ENCODE data around the gene COMT. TPM values are rescaled to one million over a fixed set of nuclear protein-coding genes. Genes with fewer than 3 reads are reported as not detected.
A peak's percentile ranks its signal among the peaks of the same experiment; 100 is the strongest.

The COMT gene
- total RNA-seq, 1 experiment from 2014 or later: 30.8 TPM

DNA sequence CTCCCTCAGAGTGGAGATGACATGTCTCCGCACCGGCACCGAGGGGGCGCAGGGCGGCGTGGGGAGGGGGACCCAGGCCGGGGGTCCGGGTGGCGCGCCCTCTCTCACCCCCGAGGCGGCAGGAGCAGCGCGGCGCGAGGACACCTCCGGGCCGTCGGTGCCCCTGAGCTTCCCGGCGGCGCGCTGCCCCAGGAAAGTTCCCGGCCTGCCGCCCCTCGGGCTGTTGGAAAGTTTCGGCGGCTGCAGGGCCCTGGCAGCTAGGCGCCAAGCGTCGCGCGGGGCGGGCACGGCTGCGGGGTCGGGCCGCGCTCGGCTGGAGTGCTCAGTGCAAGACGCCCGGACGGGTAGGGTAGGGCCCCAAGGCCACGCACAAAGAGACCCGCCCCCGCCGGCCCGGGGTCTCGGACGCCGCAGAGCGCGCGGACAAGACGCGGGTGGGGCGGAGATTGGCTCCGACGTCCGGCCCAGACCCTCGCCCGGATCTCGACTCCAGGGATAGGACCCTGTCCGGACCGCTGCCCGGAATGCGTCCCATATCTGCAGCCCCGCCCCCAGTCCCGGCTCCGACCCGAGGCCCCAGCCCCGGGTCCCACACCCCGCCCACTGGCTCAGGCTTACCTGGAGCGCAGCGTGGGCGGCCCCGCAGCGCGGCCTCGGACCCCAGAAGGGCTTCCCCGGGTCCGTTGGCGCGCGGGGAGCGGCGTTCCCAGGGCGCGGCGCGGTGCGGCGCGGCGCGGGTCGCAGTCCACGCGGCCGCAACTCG, 74.6 kb downstream of the COMT start (continued):
- TF ChIP-seq, protein P1, sequence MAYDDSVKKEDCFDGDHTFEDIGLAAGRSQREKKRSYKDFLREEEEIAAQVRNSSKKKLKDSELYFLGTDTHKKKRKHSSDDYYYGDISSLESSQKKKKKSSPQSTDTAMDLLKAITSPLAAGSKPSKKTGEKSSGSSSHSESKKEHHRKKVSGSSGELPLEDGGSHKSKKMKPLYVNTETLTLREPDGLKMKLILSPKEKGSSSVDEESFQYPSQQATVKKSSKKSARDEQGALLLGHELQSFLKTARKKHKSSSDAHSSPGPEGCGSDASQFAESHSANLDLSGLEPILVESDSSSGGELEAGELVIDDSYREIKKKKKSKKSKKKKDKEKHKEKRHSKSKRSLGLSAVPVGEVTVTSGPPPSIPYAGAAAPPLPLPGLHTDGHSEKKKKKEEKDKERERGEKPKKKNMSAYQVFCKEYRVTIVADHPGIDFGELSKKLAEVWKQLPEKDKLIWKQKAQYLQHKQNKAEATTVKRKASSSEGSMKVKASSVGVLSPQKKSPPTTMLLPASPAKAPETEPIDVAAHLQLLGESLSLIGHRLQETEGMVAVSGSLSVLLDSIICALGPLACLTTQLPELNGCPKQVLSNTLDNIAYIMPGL (CRISPR knock-in tag; IDR thresholded peaks at IDR 0.05): peak; percentile 22; the same call in 1 of the 2 replicates
- TF ChIP-seq MYBL2 (CRISPR knock-in tag; IDR thresholded peaks at IDR 0.05): 0 out of 2 replicates have a peak, but pooled peaks have one; percentile 6

DNA sequence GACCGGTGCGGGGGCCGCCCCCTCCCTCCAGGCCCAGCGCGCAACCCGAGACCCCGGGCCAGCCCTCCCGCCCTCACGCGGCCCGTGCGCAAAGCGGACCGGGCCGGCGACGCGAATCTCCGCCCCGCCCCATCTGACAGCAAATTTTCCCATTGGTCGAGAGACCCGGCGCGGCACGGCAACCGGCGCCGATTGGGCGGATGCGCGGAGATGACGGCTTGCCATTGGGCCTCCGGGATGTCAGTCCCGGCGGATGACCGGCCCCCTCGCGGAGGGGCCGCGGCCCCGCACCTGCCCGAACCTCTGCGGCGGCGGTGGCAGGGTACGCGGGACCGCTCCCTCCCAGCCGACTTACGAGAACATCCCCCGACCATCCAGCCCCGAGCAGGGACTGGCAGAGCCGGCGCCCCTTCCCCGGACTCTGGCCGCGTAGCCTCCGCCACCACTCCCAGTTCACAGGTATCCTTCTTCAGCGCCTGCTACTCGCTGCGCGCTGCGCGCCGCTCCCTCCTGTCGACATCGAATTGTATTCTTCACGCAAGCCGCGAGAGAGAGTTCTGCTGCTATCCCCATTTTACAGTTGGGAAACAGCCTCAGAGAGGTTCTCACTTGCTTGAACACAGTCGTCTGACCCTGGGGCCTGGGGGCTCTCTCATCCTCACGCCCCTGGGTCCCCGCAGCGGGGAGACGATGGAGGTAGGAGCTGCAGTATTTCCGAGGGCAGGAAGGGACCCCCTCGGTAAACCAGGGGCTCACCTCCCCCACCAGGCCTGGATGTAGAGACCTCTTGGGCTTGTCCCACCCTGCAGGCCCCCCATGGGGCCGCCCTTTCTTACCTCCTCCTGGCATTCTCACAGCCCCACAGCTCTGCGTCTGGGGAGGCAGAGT, 75.4 kb downstream of the COMT start, which contains the start of gene ARVCF:
TSS of gene ARVCF (minus strand) at position 90 of the 888 bp plus-strand sequence. CDS start 26,029 bp downstream, outside the sequence.
- no peaks in the 10 kb centered on the region for H3K9me3 Mint-ChIP-seq
- H3K4me1 Mint-ChIP-seq: peaks cover 12% of the 10 kb centered on the region
- TF ChIP-seq, protein P2, sequence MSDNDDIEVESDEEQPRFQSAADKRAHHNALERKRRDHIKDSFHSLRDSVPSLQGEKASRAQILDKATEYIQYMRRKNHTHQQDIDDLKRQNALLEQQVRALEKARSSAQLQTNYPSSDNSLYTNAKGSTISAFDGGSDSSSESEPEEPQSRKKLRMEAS (CRISPR knock-in tag; IDR thresholded peaks at IDR 0.05): 0 out of 2 replicates have a peak, but pooled peaks have one; percentile 44
- TF ChIP-seq, protein P1 (CRISPR knock-in tag; IDR thresholded peaks at IDR 0.05): 0 out of 2 replicates have a peak, but pooled peaks have one; percentile 24
- peak; percentile 16; the same call in 1 of the 2 replicates for TF ChIP-seq FOXP1 (CRISPR knock-in tag; IDR thresholded peaks at IDR 0.05; ENCODE audit: borderline replicate concordance)
- no peak for TF ChIP-seq SMAD3 (CRISPR knock-in tag; IDR thresholded peaks at IDR 0.05; ENCODE audit: borderline replicate concordance)
- peak; percentile 99 for TF ChIP-seq NFYB (CRISPR knock-in tag; conservative IDR thresholded peaks at IDR 0.05; ENCODE audit: low read depth)
- TF ChIP-seq SP1 (CRISPR knock-in tag; conservative IDR thresholded peaks at IDR 0.05): peak; percentile 81
- TF ChIP-seq, protein P3, sequence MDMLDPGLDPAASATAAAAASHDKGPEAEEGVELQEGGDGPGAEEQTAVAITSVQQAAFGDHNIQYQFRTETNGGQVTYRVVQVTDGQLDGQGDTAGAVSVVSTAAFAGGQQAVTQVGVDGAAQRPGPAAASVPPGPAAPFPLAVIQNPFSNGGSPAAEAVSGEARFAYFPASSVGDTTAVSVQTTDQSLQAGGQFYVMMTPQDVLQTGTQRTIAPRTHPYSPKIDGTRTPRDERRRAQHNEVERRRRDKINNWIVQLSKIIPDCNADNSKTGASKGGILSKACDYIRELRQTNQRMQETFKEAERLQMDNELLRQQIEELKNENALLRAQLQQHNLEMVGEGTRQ (CRISPR knock-in tag; IDR thresholded peaks at IDR 0.05): no peak
- 0 out of 2 replicates have a peak, but pooled peaks have one; percentile 12 for TF ChIP-seq FOXK1 (CRISPR knock-in tag; IDR thresholded peaks at IDR 0.05)
- no peak for TF ChIP-seq ZNF317 (CRISPR knock-in tag; IDR thresholded peaks at IDR 0.05; ENCODE audit: borderline replicate concordance, low read depth)
- TF ChIP-seq MYBL2 (CRISPR knock-in tag; IDR thresholded peaks at IDR 0.05): 0 out of 2 replicates have a peak, but pooled peaks have one; percentile 26
- ATAC-seq: peak; percentile 49
- no peaks in the 10 kb centered on the region for H3K36me3 Mint-ChIP-seq
- CTCF ChIA-PET: interaction anchor here (0.8 to 1.0 kb wide), 3 partner anchors 27 to 68 kb away, joined by 3 to 6 read pairs (median 3); no protein-coding TSS in a partner anchor
- peaks cover 54% of the 10 kb centered on the region for H3K27me3 Mint-ChIP-seq (ENCODE audit: low read depth)
- POLR2A ChIA-PET: no interaction called here
- H3K4me3 Mint-ChIP-seq: peak within 1 kb of the TSS; percentile 84
- DNase-seq (ENCODE audit: low spot score): peak; percentile 94
- H3K27ac Mint-ChIP-seq: no peak within 1 kb of the TSS

DNA sequence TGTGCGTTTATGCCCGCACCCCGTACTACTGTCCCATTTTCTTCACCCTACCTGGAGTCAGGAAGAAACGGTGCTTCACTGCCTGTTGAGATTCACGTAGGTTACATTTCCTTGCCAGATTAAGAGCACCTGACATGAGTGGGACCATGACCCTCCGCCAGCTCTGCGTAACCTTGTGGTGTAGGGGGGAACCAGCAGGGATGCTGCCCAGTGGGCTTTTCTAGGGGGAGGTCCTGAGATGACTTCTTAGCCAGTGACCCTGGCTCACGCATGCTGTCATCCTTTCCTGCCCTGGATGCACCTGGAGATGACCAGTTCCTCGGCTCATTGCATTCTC, 76.0 kb downstream of the COMT start:
- CTCF ChIA-PET: interaction anchor here (0.8 to 1.0 kb wide), 3 partner anchors 28 to 67 kb away, joined by 3 to 6 read pairs (median 3); no protein-coding TSS in a partner anchor
- no peak for ATAC-seq
- POLR2A ChIA-PET: no interaction called here
- H3K4me3 Mint-ChIP-seq: peak overlapping the region; percentile 84
- no peaks in the 10 kb centered on the region for H3K36me3 Mint-ChIP-seq
- no peak for DNase-seq (ENCODE audit: low spot score)
- H3K9me3 Mint-ChIP-seq: no peaks in the 10 kb centered on the region
- H3K27ac Mint-ChIP-seq: no peak overlapping the region
- H3K4me1 Mint-ChIP-seq: peaks cover 14% of the 10 kb centered on the region
- H3K27me3 Mint-ChIP-seq (ENCODE audit: low read depth): peaks cover 55% of the 10 kb centered on the region
- TF ChIP-seq, protein P4, sequence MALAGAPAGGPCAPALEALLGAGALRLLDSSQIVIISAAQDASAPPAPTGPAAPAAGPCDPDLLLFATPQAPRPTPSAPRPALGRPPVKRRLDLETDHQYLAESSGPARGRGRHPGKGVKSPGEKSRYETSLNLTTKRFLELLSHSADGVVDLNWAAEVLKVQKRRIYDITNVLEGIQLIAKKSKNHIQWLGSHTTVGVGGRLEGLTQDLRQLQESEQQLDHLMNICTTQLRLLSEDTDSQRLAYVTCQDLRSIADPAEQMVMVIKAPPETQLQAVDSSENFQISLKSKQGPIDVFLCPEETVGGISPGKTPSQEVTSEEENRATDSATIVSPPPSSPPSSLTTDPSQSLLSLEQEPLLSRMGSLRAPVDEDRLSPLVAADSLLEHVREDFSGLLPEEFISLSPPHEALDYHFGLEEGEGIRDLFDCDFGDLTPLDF (CRISPR knock-in tag; IDR thresholded peaks at IDR 0.05): no peak
- TF ChIP-seq ELF4 (CRISPR knock-in tag; IDR thresholded peaks at IDR 0.05; ENCODE audit: low read depth): no peak
- TF ChIP-seq, protein P5, sequence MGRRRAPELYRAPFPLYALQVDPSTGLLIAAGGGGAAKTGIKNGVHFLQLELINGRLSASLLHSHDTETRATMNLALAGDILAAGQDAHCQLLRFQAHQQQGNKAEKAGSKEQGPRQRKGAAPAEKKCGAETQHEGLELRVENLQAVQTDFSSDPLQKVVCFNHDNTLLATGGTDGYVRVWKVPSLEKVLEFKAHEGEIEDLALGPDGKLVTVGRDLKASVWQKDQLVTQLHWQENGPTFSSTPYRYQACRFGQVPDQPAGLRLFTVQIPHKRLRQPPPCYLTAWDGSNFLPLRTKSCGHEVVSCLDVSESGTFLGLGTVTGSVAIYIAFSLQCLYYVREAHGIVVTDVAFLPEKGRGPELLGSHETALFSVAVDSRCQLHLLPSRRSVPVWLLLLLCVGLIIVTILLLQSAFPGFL (CRISPR knock-in tag; IDR thresholded peaks at IDR 0.05; ENCODE audit: borderline replicate concordance): no peak
- no peak for TF ChIP-seq SMAD3 (CRISPR knock-in tag; IDR thresholded peaks at IDR 0.05; ENCODE audit: borderline replicate concordance)
- TF ChIP-seq, protein P6, sequence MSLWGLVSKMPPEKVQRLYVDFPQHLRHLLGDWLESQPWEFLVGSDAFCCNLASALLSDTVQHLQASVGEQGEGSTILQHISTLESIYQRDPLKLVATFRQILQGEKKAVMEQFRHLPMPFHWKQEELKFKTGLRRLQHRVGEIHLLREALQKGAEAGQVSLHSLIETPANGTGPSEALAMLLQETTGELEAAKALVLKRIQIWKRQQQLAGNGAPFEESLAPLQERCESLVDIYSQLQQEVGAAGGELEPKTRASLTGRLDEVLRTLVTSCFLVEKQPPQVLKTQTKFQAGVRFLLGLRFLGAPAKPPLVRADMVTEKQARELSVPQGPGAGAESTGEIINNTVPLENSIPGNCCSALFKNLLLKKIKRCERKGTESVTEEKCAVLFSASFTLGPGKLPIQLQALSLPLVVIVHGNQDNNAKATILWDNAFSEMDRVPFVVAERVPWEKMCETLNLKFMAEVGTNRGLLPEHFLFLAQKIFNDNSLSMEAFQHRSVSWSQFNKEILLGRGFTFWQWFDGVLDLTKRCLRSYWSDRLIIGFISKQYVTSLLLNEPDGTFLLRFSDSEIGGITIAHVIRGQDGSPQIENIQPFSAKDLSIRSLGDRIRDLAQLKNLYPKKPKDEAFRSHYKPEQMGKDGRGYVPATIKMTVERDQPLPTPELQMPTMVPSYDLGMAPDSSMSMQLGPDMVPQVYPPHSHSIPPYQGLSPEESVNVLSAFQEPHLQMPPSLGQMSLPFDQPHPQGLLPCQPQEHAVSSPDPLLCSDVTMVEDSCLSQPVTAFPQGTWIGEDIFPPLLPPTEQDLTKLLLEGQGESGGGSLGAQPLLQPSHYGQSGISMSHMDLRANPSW (CRISPR knock-in tag; conservative IDR thresholded peaks at IDR 0.05; ENCODE audit: low read depth): no peak
- no peak for TF ChIP-seq CBFB (CRISPR knock-in tag; IDR thresholded peaks at IDR 0.05; ENCODE audit: low read depth)
- TF ChIP-seq, protein P7, sequence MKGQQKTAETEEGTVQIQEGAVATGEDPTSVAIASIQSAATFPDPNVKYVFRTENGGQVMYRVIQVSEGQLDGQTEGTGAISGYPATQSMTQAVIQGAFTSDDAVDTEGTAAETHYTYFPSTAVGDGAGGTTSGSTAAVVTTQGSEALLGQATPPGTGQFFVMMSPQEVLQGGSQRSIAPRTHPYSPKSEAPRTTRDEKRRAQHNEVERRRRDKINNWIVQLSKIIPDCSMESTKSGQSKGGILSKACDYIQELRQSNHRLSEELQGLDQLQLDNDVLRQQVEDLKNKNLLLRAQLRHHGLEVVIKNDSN (CRISPR knock-in tag; IDR thresholded peaks at IDR 0.05): no peak

Data from WTC11 (cell line).